Endothelial cell of umbilical vein (primary cell): ENCODE results near the gene MFAP2.

ENCODE experiments used
- CTCF ChIP-seq, 2 donors: IDR thresholded peaks; 1 replicate in 1 of 2; 2 replicates in 1 of 2; pipeline ENCODE4 v1.5.1; 2011; ENCODE audit warnings: low read length in 2 of 2, mild to moderate bottlenecking in 2 of 2, moderate library complexity in 2 of 2, control low read depth in 1 of 2, inconsistent platforms in 1 of 2, low read depth in 1 of 2; ENCODE audit not compliant: insufficient read depth in 1 of 2; ENCODE audit errors: extremely low read depth in 1 of 2
- FOS ChIP-seq: IDR thresholded peaks from 2 replicates; pipeline ENCODE4 v1.6.1; 2011; ENCODE audit warnings: mild to moderate bottlenecking, low read length, moderate library complexity, borderline replicate concordance; ENCODE audit not compliant: insufficient read depth

GRCh38 chr1:16938351-16939321 lies 41.8 kb downstream of the MFAP2 start:
- TF ChIP-seq CTCF (IDR thresholded peaks at IDR 0.05; ENCODE audit: extremely low read depth in 1 of 2, insufficient read depth in 1 of 2, low read depth in 1 of 2, low read length in 2 of 2), result no peak
- TF ChIP-seq FOS, result no peak
